GM21447 (cell line): Measurements from ENCODE around the gene HOXB3.
"Not testable (repeated sequence)": the region's sequence is repeated elsewhere in the genome, so short reads cannot be mapped to it uniquely, and the experiment has no call there.

ENCODE experiments used
- ATAC-seq: cut with Tn5 transposase; IDR thresholded peaks from one replicate; pipeline ENCODE4 v1.9.1; 2021; ENCODE audit not compliant: unreplicated experiment

The HOXB3 gene

GRCh38 chr17:48547808-48548522 lies 42.1 kb downstream of the HOXB3 start:
- no peak for ATAC-seq

- ATAC-seq = no peak
These were observed 42.9 kb downstream of the HOXB3 start for GRCh38 chr17:48546924-48547807.

GRCh38 chr17:48546137-48546923 lies 43.7 kb downstream of the HOXB3 start:
- ATAC-seq = no peak

DNA sequence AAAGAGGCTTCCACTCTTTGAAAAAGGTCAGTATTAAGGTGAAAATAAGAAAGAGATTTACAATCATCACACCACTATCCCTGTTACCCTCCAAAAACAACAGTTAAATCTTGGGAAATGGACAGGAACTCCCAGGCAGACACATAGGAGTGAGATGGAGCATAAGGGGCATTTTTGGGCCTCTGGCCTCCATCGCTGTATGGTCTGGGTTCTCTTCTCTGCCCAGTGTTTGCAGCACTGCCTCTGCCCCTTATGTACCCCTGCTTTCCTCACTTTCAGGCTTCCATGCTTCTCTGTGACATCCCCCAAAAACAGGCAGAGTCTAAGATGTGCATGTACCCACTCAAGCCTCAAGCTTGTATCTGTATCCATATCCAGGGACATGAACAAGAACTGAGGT lies 44.5 kb downstream of the HOXB3 start:
- no peak for ATAC-seq

DNA sequence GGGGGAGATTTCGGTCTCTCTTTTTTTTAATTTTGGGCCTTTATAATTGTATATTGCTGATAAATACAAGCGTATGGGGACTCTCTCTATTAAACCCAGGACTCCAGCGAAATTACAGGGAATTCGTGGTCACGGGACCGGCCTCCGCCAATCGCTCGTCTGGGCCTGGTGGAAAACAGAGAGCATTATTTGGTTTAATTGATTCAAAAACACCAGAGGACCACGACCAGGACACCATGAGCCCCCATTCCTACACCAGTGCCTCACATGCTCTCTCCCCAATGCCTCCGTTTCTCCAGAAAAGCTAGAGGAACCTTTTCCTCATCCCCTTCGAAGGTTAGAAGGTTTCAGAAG lies 45.0 kb downstream of the HOXB3 start, which contains the start of gene HOXB2:
TSS of gene HOXB2 (minus strand) at position 88 of the 354 bp plus-strand sequence. CDS start 198 bp downstream, outside the sequence.
- ATAC-seq = no peak

- ATAC-seq = no peak
These were observed 45.6 kb downstream of the HOXB3 start for GRCh38 chr17:48544349-48545021.

DNA sequence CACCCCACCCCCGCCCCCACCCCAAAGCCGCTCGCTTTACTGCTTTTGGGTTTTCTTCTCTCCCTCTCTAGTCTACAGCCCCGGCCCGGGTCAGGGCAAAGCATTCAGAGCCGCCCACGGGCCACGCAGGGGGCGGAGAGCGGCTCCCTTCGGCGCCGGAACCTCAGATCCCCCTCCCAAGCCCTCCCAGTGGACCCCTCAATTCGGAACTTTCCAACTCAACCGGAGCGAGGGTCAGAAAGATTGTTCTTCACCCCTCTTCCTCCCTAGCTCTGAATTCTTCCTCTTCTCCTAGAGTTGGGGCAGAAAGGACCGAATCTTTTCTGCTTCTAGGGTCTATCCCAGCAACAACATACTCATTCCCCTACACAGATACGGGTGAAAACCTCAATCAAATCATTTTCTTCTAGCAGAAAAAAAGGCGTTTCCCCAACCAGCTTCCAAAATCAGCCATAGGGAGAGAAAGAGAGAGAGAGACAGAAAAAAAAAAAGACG lies 46.1 kb downstream of the HOXB3 start:
- no peak for ATAC-seq

DNA sequence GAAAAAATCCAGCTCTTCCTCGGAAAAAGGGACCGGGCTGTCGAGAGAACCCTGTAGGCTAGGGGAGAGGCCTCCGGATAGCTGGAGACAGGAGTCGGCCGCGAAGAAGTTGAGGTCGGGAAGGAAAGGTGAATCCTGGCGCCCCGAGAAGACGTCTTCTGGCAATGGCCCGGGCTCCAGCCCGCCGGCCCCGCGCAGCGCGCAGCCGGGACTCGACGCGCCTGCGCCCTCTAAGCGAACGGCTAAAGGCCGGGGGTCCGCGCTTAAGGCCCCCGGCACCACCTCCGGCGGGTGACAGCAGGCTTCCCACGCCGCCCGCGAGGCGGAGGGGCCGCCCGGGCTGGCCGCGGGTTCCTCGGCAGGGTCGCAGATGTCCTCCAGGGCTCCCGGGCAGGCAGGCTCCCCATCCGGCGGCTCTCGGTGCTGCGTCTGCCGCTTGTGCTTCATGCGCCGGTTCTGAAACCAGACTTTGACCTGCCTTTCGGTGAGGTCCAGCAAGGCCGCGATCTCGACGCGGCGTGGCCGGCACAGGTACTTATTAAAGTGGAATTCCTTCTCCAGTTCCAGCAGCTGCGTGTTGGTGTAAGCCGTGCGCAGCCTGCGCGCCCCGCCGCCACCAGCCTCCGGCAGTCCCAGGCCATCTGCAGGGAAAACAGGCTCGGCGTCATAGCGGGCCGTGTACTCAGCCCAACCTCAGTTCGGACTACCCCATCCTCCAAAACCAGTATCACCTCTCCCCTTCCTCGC lies 46.8 kb downstream of the HOXB3 start:
- peak; percentile 40 for ATAC-seq

DNA sequence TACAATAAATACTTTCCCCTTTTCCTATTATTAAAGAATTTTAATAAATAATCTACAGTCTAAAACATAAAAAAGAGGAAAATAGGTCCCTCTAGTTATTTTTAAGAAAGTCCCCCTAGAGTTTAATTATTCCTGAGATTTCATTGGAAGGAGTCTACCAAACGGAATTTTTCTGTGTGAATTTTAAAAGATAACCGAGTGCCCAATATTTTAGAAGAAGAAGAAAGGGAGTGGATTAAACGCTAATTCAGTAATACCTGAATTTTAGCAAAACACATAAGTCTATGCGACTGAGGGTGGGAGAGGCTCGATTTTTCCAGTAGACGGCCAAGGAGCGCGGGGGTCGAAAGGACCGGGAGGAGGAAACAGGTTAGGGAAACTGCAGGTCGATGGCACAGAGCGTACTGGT lies 47.3 kb downstream of the HOXB3 start:
- no peak for ATAC-seq

- ATAC-seq = no peak
These were observed 47.9 kb downstream of the HOXB3 start for GRCh38 chr17:48542114-48542656.

DNA sequence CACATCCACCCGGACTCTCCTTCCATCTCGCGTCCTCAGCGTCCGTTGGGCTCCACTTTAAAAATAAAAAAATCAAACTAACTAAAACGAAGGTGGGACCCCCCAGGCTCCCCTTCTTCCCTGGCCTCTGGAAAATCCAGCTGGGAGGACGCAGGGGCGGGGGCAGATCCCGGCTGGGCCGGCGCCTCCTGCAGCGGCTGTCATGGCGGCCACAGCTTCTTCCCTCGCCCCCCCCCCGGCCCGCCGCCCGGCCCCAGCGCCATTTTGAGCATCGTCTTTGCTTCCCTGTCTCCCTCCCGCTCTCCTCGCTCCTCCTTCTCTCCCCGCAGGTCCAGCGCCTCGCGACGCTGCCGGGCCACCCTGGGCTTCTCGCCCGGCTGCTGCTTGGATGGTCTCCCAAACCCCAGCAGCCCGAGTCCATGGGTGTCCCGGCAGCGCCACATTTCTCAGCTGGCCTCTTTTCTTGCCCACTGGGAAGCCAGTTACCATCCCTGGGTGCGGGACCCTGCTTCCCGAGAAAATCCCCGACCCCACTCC lies 48.4 kb downstream of the HOXB3 start:
- no peak for ATAC-seq

DNA sequence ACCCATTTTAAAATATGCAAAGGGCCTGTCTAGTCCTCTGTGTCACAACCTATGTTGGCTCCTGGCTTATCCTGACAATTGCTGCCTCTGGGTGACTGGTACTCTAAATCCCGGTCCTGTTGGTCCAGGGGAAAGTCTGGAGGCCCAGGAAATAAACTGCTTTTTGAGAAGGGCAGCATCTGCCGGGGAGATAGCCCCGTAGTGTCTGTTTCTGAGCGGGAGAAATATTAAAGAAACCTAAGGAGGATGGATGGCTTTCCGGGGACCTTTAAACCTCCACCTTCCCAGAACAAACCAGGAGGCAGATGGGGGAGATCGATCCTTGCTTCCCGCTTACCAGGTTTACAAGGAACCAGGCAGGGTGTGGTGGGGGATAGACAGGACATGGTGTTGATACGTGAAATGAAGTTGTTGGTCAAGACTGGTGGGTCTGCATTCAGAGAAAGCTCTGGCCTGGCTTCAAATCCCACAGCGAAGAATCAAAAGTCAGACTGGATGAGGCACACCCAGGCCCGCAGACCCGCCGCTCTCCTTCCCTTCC lies 48.9 kb downstream of the HOXB3 start:
- no peak for ATAC-seq

DNA sequence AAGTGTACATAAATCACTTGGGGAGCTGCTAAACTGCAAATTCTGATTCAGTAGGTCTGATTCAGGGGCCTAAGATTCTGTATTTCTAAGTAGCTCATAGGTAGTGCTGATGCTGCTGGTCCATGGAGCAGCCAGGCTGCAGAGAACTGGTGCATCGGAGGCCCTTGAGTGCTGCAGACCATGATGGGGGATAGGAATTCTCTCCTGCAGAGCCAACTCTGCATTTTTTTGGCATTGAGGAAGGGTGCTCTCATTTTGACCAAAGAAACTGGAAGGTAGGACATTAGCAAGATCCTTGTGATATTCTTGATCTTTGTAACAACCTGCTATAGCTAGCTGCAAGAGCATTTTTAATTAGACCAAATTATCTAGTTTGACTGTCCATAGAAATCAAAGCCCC lies 49.8 kb downstream of the HOXB3 start:
- ATAC-seq = no peak

- no peak for ATAC-seq
These were observed 50.9 kb downstream of the HOXB3 start for GRCh38 chr17:48539177-48539576.

GRCh38 chr17:48537316-48537715 lies 52.7 kb downstream of the HOXB3 start:
- no peak for ATAC-seq

DNA sequence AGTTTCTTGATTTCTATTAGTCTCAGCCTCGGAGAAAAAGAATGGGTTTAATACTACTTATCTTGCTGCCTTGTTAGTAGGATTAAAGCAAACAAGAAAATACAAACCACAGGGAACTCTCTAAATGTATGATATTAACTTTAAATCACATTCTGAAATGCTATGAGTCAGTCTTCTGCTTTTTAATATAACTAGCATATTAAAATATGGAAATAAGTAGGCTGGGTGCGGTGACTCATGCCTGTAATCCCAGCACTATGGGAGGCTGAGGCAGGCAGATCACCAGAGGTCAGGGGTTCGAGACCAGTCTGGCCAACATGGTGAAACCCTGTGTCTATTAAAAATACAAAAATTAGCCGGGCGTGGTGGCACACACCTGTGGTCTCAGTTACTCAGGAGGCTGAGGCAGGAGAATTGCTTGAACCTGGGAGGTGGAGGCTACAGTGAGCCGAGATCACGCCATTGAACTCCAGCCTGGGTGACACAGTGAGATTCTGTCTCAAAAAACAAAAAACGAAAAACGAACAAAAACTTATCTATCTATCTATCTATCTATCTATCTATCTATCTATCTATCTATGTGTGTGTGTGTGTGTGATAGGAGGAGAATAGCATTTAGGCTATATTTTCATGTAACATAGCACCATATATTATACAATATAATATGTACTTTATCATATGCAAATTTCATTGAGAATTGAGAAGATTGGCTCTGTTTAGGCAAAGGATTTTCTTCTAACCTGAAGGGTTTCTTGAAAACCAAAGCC lies 54.1 kb downstream of the HOXB3 start:
- ATAC-seq = not testable (repeated sequence)

DNA sequence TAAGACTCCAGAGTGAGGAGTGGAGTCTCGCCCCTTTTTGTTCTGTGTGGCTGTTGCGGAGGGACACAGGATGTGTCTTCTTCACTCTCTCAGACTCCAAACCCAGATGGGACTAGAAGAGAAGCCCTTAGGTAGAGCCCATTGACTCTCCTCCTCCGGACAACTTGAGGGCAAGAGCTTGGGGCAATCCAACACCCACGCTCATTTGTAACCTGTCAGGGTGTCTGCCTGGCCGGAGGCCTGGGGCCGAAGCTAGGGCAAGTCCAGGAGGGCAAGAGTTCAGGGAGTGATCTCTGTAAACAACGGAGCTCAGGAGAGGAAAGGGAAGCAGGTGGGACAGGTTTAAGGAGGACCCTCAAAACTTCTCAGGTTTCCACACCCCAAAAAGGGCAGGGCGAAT lies 57.8 kb downstream of the HOXB3 start:
- no peak for ATAC-seq

DNA sequence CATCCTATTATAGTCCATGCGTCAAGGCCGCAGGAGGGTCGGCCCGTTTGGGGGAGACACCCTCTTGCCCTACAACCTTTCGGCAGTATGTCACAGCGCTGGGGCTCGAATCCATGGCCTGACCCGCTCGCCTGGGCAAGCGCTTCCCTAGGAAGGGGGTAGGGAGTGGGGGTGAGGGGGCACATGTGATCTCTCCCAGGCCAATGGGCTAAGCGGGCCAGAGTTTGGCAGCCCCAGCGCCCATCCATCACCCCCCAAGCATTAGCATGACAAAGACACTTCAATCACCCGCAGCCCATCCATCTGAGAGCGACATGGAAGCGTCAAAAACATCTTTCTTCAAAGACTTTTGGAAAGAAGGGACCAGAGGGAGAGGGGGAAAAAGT lies 59.2 kb downstream of the HOXB3 start, which contains the start of gene HOXB1:
TSS of gene HOXB1 (minus strand) at position 125 of the 386 bp plus-strand sequence. CDS start at position 18, 107 bp downstream.
- no peak for ATAC-seq
